Tibial nerve (tissue), 4 donors: ENCODE results near the gene RNASEH2A. TPM values are rescaled to one million over a fixed set of nuclear protein-coding genes. Genes with fewer than 3 reads are reported as not detected.

ENCODE experiments used
- DNase-seq, 2 donors: peaks; one replicate each; pipeline ENCODE4 v3.0.0-alpha.2; 2019; ENCODE audit warnings: low spot score in 2 of 2
- H3K27ac ChIP-seq, 4 donors: fragments of 200-600 bp; sonication (generic) in 3 of 4; one replicate each; pipeline ENCODE4 v1.5.1; 2017 to 2019; ENCODE audit warnings: mild to moderate bottlenecking in 1 of 4
- H3K27me3 ChIP-seq, 2 donors: fragments of 200-600 bp; sonication (generic) in 1 of 2; one replicate each; pipeline versions ENCODE4 v1.5.1 to v1.6.0; 2017 to 2019
- H3K36me3 ChIP-seq, 3 donors: fragments of 200-600 bp; sonication (generic); one replicate each; pipeline ENCODE4 v1.5.1; 2018 to 2019
- H3K4me1 ChIP-seq, 4 donors: fragments of 200-600 bp; sonication (generic) in 3 of 4; one replicate each; pipeline ENCODE4 v1.5.1; 2017 to 2019
- H3K4me3 ChIP-seq, 4 donors: fragments of 200-600 bp; sonication (generic) in 3 of 4; one replicate each; pipeline ENCODE4 v1.5.1; 2017 to 2019; ENCODE audit warnings: mild to moderate bottlenecking in 1 of 4, moderate library complexity in 1 of 4
- H3K9me3 ChIP-seq, 4 donors: fragments of 200-600 bp; sonication (generic) in 3 of 4; one replicate each; pipeline ENCODE4 v1.5.1; 2017 to 2019
- EP300 ChIP-seq, 2 donors: sonication (generic); formaldehyde crosslinking; IDR thresholded peaks; one replicate each; pipeline ENCODE4 v1.6.1; 2017; ENCODE audit warnings: antibody characterized with exemption in 2 of 2, mild to moderate bottlenecking in 1 of 2
- POLR2A ChIP-seq, 2 donors: fragments of 450-650 bp; IDR thresholded peaks; one replicate each; pipeline ENCODE4 v1.6.1; 2017; ENCODE audit warnings: antibody characterized with exemption in 2 of 2, mild to moderate bottlenecking in 2 of 2, moderate library complexity in 2 of 2
- WGBS, 2 donors: methylation state at CpG; one replicate each; pipeline ENCODE4 v1.1.5; 2018; 5-methylcytosine and 5-hydroxymethylcytosine counted together
- total RNA-seq, 4 donors: library from RNA; depleted of rRNA; stranded (reverse); fragments of >200 nt; gene quantifications; one replicate each; pipeline ENCODE4 v1.1.0, GENCODE V29; 2016
- TF ChIP-seq, protein P1 (sequence below), 5 experiments: fragments of 200-600 bp in 3 of 5; fragments of 450-650 bp in 2 of 5; sonication (generic) in 3 of 5; IDR thresholded peaks; one replicate each; pipeline ENCODE4 v1.5.1; 2016 to 2019; ENCODE audit warnings: antibody characterized with exemption in 5 of 5, mild to moderate bottlenecking in 3 of 5, moderate library complexity in 2 of 5

Gene RNASEH2A
- total RNA-seq, 4 donors from 2014 or later = 5.4 to 8.6 (median 6.7) TPM

DNA sequence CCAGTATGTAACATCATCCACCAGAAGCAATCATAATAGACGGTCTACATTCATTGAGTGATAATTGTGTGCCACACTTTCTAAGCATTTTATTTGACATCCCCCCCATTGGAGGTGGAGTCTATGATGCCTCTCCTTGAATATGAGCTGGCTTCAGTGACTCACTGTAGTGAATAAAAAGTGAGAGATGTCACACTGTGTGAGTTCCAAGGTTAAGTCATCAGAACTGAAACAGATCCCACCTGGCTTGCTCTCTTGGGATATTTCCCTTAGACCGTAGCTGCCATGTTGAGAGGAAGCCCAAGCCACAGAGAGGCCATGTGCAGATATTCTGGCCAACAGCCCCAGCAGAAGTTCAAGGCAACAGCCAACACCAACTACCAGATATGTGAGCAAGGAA is 15.4 kb downstream of the RNASEH2A start:
- no peak overlapping the region for H3K4me3 ChIP-seq
- 86 to 87% methylated on average over 2 of the region's 2 CpGs for WGBS, 2 donors
- peaks cover 0 to 8% (median 0%) of the 10 kb centered on the region in 4 donors for H3K4me1 ChIP-seq
- peaks cover 0 to 32% of the 10 kb centered on the region in 2 donors for H3K27me3 ChIP-seq
- DNase-seq = no peak
- H3K36me3 ChIP-seq = no peaks in the 10 kb centered on the region
- H3K27ac ChIP-seq = no peak overlapping the region
- no peaks in the 10 kb centered on the region for H3K9me3 ChIP-seq
- TF ChIP-seq POLR2A (IDR thresholded peaks at IDR 0.05) = no peak
- no peak for TF ChIP-seq EP300 (IDR thresholded peaks at IDR 0.05)
- TF ChIP-seq, protein P1, sequence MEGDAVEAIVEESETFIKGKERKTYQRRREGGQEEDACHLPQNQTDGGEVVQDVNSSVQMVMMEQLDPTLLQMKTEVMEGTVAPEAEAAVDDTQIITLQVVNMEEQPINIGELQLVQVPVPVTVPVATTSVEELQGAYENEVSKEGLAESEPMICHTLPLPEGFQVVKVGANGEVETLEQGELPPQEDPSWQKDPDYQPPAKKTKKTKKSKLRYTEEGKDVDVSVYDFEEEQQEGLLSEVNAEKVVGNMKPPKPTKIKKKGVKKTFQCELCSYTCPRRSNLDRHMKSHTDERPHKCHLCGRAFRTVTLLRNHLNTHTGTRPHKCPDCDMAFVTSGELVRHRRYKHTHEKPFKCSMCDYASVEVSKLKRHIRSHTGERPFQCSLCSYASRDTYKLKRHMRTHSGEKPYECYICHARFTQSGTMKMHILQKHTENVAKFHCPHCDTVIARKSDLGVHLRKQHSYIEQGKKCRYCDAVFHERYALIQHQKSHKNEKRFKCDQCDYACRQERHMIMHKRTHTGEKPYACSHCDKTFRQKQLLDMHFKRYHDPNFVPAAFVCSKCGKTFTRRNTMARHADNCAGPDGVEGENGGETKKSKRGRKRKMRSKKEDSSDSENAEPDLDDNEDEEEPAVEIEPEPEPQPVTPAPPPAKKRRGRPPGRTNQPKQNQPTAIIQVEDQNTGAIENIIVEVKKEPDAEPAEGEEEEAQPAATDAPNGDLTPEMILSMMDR (IDR thresholded peaks at IDR 0.05) = no peak

DNA sequence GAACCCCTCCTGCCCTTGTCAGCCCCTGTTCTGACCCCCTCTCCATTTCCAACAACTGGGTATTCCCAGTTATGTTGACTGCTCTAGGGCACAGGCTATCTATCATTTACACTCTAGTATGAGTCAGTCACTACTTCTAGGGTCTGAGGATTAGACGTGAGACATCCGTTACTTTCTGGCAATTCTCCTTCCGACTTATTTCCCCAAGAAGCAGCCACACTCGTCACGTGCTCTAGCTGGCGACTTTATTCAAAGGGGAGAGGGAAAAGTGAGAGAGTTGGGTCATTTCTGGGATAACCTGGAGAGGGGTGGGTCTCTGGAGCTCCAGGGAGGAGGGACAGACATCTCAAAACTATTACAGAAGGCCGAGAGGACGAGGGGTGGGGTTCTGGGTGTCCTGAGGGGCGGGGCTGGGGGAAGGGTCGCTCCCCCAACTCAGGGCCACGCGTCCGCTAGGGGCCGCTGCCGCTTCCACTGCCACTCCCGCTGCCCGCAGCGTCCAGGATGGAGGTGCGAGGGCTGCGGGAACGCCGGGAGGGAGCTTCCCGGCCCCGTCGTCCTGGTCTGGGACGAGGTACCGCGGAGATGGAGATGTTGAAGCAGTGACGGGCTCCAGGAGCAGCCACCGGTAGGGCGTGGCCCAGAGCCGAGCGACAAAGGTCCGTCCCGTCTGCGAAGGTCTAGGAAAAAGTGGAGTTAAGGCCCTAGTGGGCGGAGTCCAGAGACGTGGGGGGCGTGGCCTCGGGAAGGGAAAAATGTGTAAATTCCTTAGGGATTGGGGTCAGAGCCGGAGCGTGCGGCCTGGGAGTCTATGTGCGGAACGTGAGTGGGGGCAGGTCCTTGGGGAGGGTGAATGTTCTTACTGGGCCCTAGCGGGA is 19.1 kb downstream of the RNASEH2A start:
- no peak overlapping the region for H3K27ac ChIP-seq
- H3K9me3 ChIP-seq = no peaks in the 10 kb centered on the region
- peaks cover 0 to 69% of the 10 kb centered on the region in 2 donors for H3K27me3 ChIP-seq
- no peak for TF ChIP-seq POLR2A (IDR thresholded peaks at IDR 0.05)
- TF ChIP-seq, protein P1 (IDR thresholded peaks at IDR 0.05) = peak in 1 of 5 experiments; percentile 22
- no peak overlapping the region for H3K4me3 ChIP-seq
- WGBS, 2 donors = 6% methylated on average over 41 to 44 of the region's 46 CpGs
- H3K36me3 ChIP-seq = no peaks in the 10 kb centered on the region
- peaks cover 0 to 16% (median 0%) of the 10 kb centered on the region in 4 donors for H3K4me1 ChIP-seq
- DNase-seq = no peak

DNA sequence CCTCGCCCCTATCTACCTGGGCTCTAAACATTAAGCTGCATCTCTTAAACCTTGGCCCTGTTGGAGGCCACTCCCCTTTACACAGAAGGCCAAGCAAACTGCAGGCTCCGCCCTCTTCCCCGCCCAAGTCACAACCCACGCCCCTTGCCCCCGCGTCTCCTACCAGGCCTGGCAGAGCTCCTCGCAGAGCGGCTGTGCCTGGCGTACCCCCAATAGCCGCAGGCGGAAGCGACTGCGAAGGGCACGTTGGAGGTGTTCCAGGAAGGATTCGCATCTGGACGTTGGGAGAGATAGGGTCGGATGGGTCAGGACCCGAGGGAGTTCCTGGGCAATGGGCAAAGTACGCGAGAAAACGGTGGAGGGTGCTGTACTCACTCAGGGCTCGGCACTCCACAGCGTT is 22.1 kb downstream of the RNASEH2A start:
- Histone ChIP-seq H3K4me1 (peaks cover 0 to 29% (median 3%) of the 10 kb centered on the region in 4 donors), H3K27ac (no peak overlapping the region), H3K4me3 (no peak overlapping the region), H3K36me3 (no peaks in the 10 kb centered on the region), H3K9me3 (no peaks in the 10 kb centered on the region), H3K27me3 (peaks cover 0 to 99% of the 10 kb centered on the region in 2 donors)
- no peak for DNase-seq
- TF ChIP-seq EP300 (IDR thresholded peaks at IDR 0.05) = no peak
- no peak for TF ChIP-seq POLR2A (IDR thresholded peaks at IDR 0.05)
- TF ChIP-seq, protein P1 (IDR thresholded peaks at IDR 0.05) = no peak
- WGBS, 2 donors = 6 to 9% methylated on average over 23 of the region's 23 CpGs

DNA sequence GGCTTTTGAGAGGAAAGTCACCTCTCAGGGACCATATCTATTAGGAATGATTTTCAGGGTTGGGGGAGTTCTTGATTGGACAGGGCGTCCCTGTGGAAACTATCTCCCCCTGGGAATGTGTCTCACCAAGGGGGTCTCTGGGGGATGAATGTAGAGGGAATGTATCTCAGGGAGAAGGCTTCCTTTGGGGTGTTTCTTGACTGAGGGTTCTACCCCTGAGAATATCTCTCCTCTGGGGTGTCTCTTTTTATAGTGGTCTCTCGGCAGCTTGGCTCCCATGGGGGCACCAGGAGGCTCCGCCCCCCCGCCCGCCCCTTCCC is 27.0 kb downstream of the RNASEH2A start:
- H3K27ac ChIP-seq = no peak overlapping the region
- 0 to 2% methylated on average over 3 to 5 of the region's 5 CpGs for WGBS, 2 donors
- H3K36me3 ChIP-seq = no peaks in the 10 kb centered on the region
- TF ChIP-seq, protein P1 (IDR thresholded peaks at IDR 0.05) = no peak
- TF ChIP-seq EP300 (IDR thresholded peaks at IDR 0.05) (no peak), POLR2A (IDR thresholded peaks at IDR 0.05) (no peak)
- peaks cover 0 to 38% (median 10%) of the 10 kb centered on the region in 4 donors for H3K4me1 ChIP-seq
- DNase-seq = no peak
- peaks cover 0 to 97% of the 10 kb centered on the region in 2 donors for H3K27me3 ChIP-seq
- peak overlapping the region in 3 of 4 donors; percentile 4 to 47 (median 32) for H3K4me3 ChIP-seq
- no peaks in the 10 kb centered on the region for H3K9me3 ChIP-seq
